ENCODE measurements around the gene SMIM22. TPM values are rescaled to one million over a fixed set of nuclear protein-coding genes. Genes with fewer than 3 reads are reported as not detected.

Gene SMIM22
- total and polyA plus RNA-seq, 2 donors (not counting 1 experiment from before 2014, with no cell fraction given): not detected

GRCh38 chr16:4754865-4755264, 40.3 kb upstream of the SMIM22 start:
- H3K36me3 ChIP-seq (ENCODE audit: control insufficient read depth, insufficient read depth, low read length): peaks cover 18% of the 10 kb centered on the region

GRCh38 chr16:4755687-4756086, 39.5 kb upstream of the SMIM22 start:
- H4K20me1 ChIP-seq (ENCODE audit: control insufficient read depth, extremely low read depth, insufficient read depth, low read length): no peaks in the 10 kb centered on the region
- no peak overlapping the region for H2AFZ ChIP-seq (ENCODE audit: low read length)
- H3K9ac ChIP-seq (ENCODE audit: insufficient read depth, low read length): no peak overlapping the region
- no peaks in the 10 kb centered on the region for H3K4me1 ChIP-seq (ENCODE audit: control insufficient read depth, extremely low read depth, insufficient read depth, low read length)
- no peaks in the 10 kb centered on the region for H3K9me3 ChIP-seq (ENCODE audit: control insufficient read depth, insufficient read depth, low read depth, low read length)
- TF ChIP-seq CTCF (conservative IDR thresholded peaks at IDR 0.05 in 1 of 2, IDR thresholded peaks at IDR 0.05 in 1 of 2; ENCODE audit: low read depth in 1 of 2, low read length in 2 of 2): no peak
- no peak for TF ChIP-seq EZH2 (IDR thresholded peaks at IDR 0.05; ENCODE audit: low read length, missing control alignments)
- no peak overlapping the region for H3K4me2 ChIP-seq (ENCODE audit: extremely low read depth, insufficient read depth, low read length)
- no peak overlapping the region for H3K27ac ChIP-seq (ENCODE audit: insufficient read depth, low read length)
- H3K36me3 ChIP-seq (ENCODE audit: control insufficient read depth, insufficient read depth, low read length): peaks cover 24% of the 10 kb centered on the region
- DNase-seq (ENCODE audit: low read depth in 2 of 2): no peak
- no peaks in the 10 kb centered on the region for H3K27me3 ChIP-seq (ENCODE audit: control insufficient read depth, insufficient read depth, low read length)
- no peak overlapping the region for H3K4me3 ChIP-seq (replicated peaks in 1 of 4; ENCODE audit: control extremely low read depth in 1 of 4, insufficient read depth in 1 of 4, low read depth in 3 of 4, low read length in 4 of 4)
- H3K79me2 ChIP-seq (ENCODE audit: control insufficient read depth, insufficient read depth, low read length): no peaks in the 10 kb centered on the region

More at GRCh38 chr16:4754865-4755264, 40.3 kb upstream of the SMIM22 start:
- no peak overlapping the region for H3K4me2 ChIP-seq (ENCODE audit: extremely low read depth, insufficient read depth, low read length)
- no peaks in the 10 kb centered on the region for H3K27me3 ChIP-seq (ENCODE audit: control insufficient read depth, insufficient read depth, low read length)
- H4K20me1 ChIP-seq (ENCODE audit: control insufficient read depth, extremely low read depth, insufficient read depth, low read length): no peaks in the 10 kb centered on the region
- H3K4me1 ChIP-seq (ENCODE audit: control insufficient read depth, extremely low read depth, insufficient read depth, low read length): no peaks in the 10 kb centered on the region
- no peak overlapping the region for H2AFZ ChIP-seq (ENCODE audit: low read length)
- no peak overlapping the region for H3K9ac ChIP-seq (ENCODE audit: insufficient read depth, low read length)
- H3K27ac ChIP-seq (ENCODE audit: insufficient read depth, low read length): no peak overlapping the region
- TF ChIP-seq CTCF (conservative IDR thresholded peaks at IDR 0.05 in 1 of 2, IDR thresholded peaks at IDR 0.05 in 1 of 2; ENCODE audit: low read depth in 1 of 2, low read length in 2 of 2) (no peak), EZH2 (IDR thresholded peaks at IDR 0.05; ENCODE audit: low read length, missing control alignments) (no peak)
- no peaks in the 10 kb centered on the region for H3K9me3 ChIP-seq (ENCODE audit: control insufficient read depth, insufficient read depth, low read depth, low read length)
- H3K79me2 ChIP-seq (ENCODE audit: control insufficient read depth, insufficient read depth, low read length): no peaks in the 10 kb centered on the region
- DNase-seq (ENCODE audit: low read depth in 2 of 2): no peak
- H3K4me3 ChIP-seq (replicated peaks in 1 of 4; ENCODE audit: control extremely low read depth in 1 of 4, insufficient read depth in 1 of 4, low read depth in 3 of 4, low read length in 4 of 4): no peak overlapping the region

- Histone ChIP-seq H3K36me3 (ENCODE audit: control insufficient read depth, insufficient read depth, low read length) (peaks cover 20% of the 10 kb centered on the region), H3K4me1 (ENCODE audit: control insufficient read depth, extremely low read depth, insufficient read depth, low read length) (no peaks in the 10 kb centered on the region), H2AFZ (ENCODE audit: low read length) (no peak overlapping the region), H3K27me3 (ENCODE audit: control insufficient read depth, insufficient read depth, low read length) (no peaks in the 10 kb centered on the region), H3K9ac (ENCODE audit: insufficient read depth, low read length) (no peak overlapping the region), H3K9me3 (ENCODE audit: control insufficient read depth, insufficient read depth, low read depth, low read length) (no peaks in the 10 kb centered on the region), H3K4me2 (ENCODE audit: extremely low read depth, insufficient read depth, low read length) (no peak overlapping the region), H4K20me1 (ENCODE audit: control insufficient read depth, extremely low read depth, insufficient read depth, low read length) (no peaks in the 10 kb centered on the region), H3K27ac (ENCODE audit: insufficient read depth, low read length) (no peak overlapping the region), H3K79me2 (ENCODE audit: control insufficient read depth, insufficient read depth, low read length) (peaks cover 4% of the 10 kb centered on the region), H3K4me3 (replicated peaks in 1 of 4; ENCODE audit: control extremely low read depth in 1 of 4, insufficient read depth in 1 of 4, low read depth in 3 of 4, low read length in 4 of 4) (no peak overlapping the region)
- TF ChIP-seq EZH2 (IDR thresholded peaks at IDR 0.05; ENCODE audit: low read length, missing control alignments): no peak
- no peak for TF ChIP-seq CTCF (conservative IDR thresholded peaks at IDR 0.05 in 1 of 2, IDR thresholded peaks at IDR 0.05 in 1 of 2; ENCODE audit: low read depth in 1 of 2, low read length in 2 of 2)
- no peak for DNase-seq (ENCODE audit: low read depth in 2 of 2)
These were observed 34.8 kb upstream of the SMIM22 start for GRCh38 chr16:4760221-4760910.
